GM18502 (cell line): ENCODE results near the gene ENOX1.
"Not testable (repeated sequence)": the region's sequence is repeated elsewhere in the genome, so short reads cannot be mapped to it uniquely, and the experiment has no call there.

ENCODE experiments used
- ATAC-seq: cut with Tn5 transposase; IDR thresholded peaks from one replicate; pipeline ENCODE4 v1.9.1; 2021; ENCODE audit warnings: mild to moderate bottlenecking; ENCODE audit not compliant: unreplicated experiment, poor library complexity

ENOX1 gene

DNA sequence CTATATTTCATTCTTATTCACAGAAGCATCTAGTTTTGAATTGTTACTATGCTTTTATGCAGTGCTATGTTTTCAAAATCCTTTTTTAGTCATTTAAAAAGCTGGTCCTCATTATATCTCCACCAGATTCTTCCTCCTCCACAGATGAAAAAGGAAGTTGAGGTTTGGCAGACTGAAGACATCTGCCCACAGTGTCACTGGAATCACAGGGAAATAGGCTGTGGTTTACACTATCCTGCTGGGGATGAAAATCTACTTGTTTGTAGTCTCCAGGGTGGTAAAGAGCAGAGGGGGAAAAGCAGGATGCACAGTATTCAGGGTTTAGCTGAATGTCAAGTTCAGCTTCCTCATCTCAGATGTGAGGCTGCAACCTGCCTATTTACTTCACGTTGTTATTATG is 412.2 kb downstream of the ENOX1 start:
- ATAC-seq: no peak

DNA sequence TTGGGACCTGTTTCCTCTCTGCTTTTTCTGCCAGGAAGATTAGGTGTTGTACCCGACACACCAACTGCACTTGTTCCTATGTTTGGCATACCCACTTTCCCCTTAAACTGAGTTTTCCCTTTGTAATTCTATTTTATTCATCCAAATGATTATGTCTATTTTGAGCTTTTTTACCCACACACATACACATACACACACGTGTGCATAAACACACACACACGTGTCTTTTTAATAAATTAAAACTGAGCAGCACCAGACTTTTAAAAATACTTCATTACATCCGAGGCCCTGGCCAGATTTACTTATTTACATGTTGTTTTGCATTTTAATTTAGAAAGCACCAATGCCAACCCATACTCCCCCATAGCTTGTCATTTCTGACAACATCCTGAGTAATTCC is 413.4 kb downstream of the ENOX1 start:
- ATAC-seq: no peak

DNA sequence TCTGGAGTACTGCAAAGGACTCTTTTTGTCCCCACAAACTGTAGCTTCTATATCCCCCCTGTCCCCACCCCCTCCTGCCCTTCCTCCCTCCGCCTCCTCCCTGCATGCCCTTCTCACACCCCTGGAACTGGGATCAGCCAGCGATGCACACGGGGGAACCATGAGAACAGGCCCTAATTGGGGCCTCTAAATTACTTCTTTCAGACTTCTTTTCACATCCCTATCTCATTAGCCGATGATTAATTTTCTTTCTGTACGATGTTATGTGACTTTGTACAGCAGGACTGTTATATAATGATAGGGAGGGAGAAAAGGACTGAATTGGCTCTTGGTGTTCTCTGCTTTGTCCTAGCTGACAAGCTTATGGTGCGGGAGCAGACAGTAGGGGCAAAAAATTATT is 415.9 kb downstream of the ENOX1 start:
- ATAC-seq: no peak

GRCh38 chr13:43369319-43369718 is 417.5 kb downstream of the ENOX1 start:
- no peak for ATAC-seq

DNA sequence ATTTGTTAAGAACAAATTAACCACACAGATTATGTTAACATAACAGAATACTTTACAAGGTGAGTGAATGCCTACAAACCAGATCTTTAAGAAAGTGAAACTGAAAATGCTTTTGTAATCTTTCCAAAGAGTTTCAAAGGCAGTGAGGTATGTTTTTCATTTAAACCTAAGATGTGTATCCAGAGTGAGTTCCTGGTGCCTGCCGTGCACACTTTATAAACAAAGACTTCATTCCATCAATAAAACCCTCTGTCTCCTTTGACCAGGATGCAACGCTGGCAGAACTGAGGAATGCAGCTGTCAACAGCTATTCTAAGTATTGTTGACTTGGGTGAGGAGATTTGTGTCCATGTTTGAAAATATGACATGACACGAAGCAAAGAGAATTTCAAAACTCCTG is 418.8 kb downstream of the ENOX1 start:
- peak; percentile 61 for ATAC-seq

GRCh38 chr13:43365039-43365344 is 421.8 kb downstream of the ENOX1 start:
- no peak for ATAC-seq

- ATAC-seq: no peak
Observed at GRCh38 chr13:43364210-43365038, 422.3 kb downstream of the ENOX1 start.

DNA sequence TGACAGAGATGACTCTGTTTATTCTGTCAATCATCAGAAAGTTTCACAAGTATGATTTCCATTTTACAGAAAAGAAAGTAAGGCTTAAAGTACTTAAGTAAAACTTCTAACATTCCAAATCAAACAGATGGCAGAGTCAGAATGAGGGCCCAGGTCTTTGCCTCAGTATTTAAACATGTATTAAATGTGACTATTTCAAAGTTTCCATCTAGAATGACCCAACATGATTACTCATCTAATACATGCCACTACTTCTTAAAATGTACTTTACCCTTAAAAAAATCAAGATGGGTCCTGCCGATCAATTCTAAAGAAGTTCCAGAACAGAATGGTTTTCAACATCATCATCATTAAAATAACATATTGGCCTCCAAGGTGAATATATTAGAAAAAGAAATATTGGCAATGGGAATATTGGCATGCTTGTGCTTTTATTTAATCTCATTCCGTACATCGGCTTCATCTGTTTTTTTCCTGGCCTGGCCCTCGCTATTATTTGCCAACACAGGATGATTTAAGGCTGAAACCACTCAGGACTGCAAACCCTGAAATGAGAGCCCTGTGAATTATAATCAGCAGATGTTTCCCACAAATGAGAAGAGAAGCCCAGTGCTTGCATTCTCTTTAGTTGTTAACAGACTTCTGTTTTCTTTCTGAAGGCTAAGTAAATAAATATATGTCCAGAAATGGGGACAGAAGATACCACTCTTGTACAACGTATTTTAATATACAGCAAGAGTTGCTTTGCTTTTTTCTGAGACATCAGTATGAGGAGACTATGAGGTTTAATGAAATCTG is 423.4 kb downstream of the ENOX1 start:
- ATAC-seq: no peak

DNA sequence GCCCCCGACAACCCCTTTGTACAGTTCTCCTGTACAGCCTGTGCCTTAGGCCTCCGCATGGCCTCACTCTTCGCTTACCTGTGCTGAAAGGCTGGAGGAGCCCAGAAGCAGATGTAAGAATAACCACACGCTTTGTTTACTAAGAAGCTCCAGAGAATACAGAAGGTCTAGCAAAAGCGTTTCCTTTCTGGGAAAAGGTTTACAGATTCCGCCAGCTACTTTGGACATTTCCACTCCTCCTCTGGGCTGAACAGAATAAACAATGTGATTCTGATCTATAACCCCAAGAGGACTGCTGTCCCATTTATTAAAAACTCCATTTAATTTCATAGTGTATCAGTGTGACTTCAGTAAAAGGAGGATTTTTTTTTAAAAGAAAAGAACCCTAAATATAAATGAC is 424.2 kb downstream of the ENOX1 start:
- no peak for ATAC-seq

DNA sequence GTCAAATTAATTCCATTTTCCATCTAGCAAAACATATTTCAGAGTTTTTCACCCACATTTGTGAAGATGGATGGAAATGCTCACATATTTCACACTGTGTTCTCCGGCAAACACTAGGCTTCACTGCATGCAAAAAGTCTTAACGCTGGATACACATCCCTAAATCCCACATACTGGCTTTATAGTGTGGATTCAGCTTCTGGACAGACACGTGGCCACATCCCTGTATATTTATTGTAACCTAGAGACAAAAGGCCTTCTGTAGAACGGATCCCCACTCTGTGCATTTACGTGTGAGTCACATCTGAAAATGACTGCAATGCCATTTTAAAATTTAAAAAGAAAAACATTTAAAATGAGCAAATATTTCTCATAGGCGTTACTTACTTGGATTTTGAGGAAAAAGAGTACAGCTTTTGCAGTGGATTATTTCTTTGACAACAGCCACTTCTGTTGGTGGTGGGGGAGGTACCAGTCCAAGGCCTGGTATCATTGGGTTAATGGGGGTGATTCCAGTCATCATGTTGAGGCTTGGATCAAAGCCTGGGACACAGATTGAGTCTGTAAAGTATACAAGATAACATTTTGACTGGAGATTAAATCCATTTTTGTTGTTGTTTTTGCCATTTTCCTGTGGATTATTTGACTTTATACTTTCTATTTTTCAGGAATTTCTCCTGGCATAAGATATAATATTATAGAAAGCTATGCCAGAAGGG is 425.7 kb downstream of the ENOX1 start:
- no peak for ATAC-seq

GRCh38 chr13:43360171-43360570 is 426.6 kb downstream of the ENOX1 start:
- no peak for ATAC-seq

GRCh38 chr13:43359536-43359935 is 427.2 kb downstream of the ENOX1 start:
- no peak for ATAC-seq

GRCh38 chr13:43357564-43357963 is 429.2 kb downstream of the ENOX1 start:
- no peak for ATAC-seq

DNA sequence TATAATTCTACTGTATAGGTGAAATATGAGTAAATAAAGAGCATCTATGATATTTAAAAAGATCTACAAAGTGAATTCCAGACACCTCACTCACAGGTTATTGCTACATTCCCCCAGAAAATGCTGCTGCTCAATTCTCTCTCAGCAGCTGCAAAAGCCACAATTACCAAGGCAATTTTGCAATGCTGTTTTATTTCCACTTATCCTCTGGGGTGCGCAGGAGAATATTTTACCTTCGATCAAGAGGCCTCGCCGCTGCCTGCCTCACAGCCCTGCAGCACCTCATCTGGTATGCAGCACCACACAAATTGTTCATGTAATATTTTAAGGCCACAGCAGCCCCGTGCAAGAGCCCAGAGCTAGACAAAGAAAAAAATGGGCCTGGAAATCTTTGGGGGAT is 430.2 kb downstream of the ENOX1 start:
- no peak for ATAC-seq

GRCh38 chr13:43355774-43356173 is 431.0 kb downstream of the ENOX1 start:
- ATAC-seq: no peak

DNA sequence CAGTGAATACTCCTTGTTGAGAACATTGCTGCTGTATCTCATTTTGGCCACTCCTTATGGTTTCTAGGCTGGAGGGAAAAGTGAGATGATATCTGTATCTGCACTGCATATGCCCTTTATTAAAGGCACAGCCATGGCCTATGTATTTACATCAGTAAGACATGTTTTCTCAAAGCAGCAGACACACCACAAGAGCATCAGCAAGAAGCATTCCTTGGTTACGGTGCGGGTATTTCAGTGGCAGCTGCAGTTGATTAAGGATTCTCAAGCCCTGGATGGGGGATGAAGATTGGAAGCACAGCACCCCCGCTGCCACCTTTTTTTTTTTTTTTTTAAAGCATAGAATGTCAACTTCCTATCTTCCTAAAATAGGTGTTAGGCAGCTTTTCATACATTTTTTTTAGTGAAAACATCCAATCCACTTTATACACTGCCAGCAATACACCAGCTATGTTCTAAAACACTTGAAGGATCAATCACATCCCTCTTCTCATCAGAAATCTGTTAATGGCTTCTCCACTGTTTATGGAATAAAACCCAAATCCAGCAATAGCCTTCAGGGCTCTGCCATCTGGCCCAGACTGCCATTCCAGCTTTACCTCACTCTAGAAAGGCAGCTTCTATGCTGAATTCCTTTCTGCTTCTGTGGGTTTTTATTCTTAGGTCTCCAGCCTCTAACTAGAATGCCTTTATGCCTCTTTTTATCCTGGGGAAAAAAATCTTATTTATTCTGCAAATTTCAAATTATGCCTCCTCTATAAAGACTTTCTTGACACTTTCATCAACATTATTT is 432.4 kb downstream of the ENOX1 start:
- no peak for ATAC-seq

DNA sequence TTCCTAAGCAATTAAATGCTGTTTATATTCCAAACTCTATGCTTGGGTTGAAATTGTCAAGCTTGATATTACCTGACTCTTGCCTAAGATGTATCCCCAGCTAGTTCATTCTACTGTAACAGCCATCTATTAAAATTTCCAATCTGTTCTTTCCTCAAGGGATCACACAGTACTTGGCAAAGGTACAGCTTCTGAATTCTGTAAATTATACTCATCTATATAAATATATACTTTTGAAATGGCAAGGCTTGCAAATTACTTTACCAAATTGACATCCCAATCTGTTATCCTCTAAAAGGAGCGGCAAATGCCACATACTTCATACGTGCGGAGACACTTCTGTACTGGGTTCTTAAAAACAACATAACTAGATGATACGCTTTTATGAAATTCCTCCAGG is 433.1 kb downstream of the ENOX1 start:
- ATAC-seq: no peak

DNA sequence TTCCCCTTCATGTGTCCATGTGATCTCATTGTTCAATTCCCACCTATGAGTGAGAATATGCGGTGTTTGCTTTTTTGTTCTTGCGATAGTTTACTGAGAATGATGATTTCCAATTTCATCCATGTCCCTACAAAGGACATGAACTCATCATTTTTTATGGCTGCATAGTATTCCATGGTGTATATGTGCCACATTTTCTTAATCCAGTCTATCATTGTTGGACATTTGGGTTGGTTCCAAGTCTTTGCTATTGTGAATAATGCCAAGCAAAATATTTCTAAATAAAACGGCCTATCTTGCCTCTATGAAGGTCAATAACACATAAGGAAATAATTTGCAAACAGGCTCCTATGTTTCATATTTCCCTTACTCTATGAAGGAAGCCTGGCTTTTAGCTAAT is 435.2 kb downstream of the ENOX1 start:
- ATAC-seq: not testable (repeated sequence)

DNA sequence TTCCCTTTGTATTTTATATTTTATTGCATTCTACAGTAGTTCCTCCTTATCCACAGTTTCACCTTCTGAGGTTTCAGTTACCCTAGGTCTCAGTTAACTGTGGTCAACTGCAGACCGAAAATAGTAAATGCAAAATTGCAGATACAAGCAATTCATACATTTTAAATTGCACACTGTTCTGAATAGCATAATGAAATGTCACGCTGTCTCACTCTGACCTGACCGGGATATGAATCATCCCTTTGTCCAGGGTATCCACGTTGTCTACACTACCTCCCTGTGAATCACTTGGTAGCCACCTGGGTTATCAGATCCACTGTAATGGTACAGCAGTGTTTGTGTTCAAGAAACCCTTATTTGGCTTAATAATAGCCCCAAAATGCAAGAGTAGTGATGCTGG is 438.4 kb downstream of the ENOX1 start:
- ATAC-seq: no peak

DNA sequence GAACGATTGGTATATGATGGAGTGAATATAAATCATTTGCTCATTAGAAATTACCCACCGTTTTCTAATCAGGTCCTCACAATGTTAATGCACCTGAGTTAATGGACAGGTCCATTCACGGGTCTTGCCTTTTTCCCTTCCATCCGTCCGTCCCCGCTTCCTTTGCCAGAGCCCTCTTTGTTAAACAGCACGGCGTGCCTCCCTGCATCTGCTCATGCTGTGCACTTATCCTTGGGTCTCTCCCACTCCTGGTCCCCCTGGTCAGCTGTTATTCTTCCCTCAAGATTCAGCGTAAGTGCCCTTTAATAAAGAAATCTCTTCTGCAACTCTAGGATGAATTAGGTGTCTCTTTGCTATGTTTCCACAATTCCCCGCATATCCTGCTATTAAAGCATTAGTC is 438.9 kb downstream of the ENOX1 start:
- ATAC-seq: no peak
